IPS-18c (cell line): ENCODE measurements around the gene COL4A1.

Experiments used
- H3K4me3 ChIP-seq: 2 replicates; pipeline ENCODE4 v1.7.0; 2013; ENCODE audit warnings: low read depth, mild to moderate bottlenecking, low read length, moderate library complexity; ENCODE audit not compliant: insufficient read depth
- H3K9me3 ChIP-seq: one replicate; pipeline ENCODE4 v1.6.1; 2013; ENCODE audit warnings: mild to moderate bottlenecking, low read length, moderate library complexity; ENCODE audit not compliant: control insufficient read depth, insufficient read depth

COL4A1 gene

GRCh38 chr13:110305544-110305943, 1.4 kb downstream of the COL4A1 start:
- no peak overlapping the region for H3K4me3 ChIP-seq
- no peaks in the 10 kb centered on the region for H3K9me3 ChIP-seq

DNA sequence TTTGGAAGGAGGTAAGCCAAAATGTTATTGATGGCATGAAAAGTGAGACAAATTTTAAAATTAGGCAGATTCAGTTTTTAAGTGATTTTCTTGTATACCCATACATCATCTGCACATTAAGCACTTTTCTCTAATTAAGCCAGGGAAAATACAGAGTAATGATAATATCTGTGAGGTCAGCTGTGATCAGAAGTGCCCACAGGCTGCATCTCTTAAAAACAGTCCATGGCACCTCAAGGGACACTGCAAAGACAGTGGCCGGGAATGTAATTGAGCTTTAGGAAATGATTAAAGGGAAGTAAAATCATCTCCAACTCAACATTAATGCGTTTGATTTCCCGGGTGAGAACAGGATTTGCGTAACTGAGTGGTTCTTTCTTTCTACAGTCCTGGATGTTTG, 2.0 kb downstream of the COL4A1 start:
- Histone ChIP-seq H3K4me3 (no peak overlapping the region), H3K9me3 (no peaks in the 10 kb centered on the region)

DNA sequence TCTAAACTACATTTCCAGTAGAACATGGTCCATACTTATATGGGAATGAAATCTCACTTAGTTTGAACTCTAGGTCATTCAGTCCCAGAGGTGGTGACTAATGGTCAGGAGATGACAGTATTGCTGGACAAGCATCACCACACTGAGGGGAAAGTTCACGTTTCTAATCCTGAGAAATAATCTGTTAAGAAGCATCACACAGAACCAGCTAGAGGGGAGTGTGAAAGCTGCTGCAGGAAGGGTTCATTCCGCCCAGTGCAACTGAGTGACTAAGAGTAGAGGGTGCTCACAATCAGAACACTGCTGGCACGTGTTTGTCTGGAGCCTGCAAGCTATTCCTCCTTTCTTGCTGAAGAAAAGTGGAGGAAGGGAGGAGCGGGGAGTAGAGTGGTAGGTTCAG, 2.7 kb downstream of the COL4A1 start:
- Histone ChIP-seq H3K9me3 (no peaks in the 10 kb centered on the region), H3K4me3 (no peak overlapping the region)

- Histone ChIP-seq H3K4me3 (no peak overlapping the region), H3K9me3 (no peaks in the 10 kb centered on the region)
Measured at GRCh38 chr13:110303644-110304043, 3.3 kb downstream of the COL4A1 start.

- H3K9me3 ChIP-seq, result no peaks in the 10 kb centered on the region
- no peak overlapping the region for H3K4me3 ChIP-seq
Measured at GRCh38 chr13:110302997-110303396, 4.0 kb downstream of the COL4A1 start.

GRCh38 chr13:110301606-110302553, 5.1 kb downstream of the COL4A1 start:
- Histone ChIP-seq H3K4me3 (no peak overlapping the region), H3K9me3 (no peaks in the 10 kb centered on the region)

- Histone ChIP-seq H3K4me3 (no peak overlapping the region), H3K9me3 (no peaks in the 10 kb centered on the region)
Measured at GRCh38 chr13:110301083-110301482, 5.9 kb downstream of the COL4A1 start.

- H3K4me3 ChIP-seq, result no peak overlapping the region
- H3K9me3 ChIP-seq, result no peaks in the 10 kb centered on the region
Measured at GRCh38 chr13:110300090-110300815, 6.7 kb downstream of the COL4A1 start.

- Histone ChIP-seq H3K4me3 (no peak overlapping the region), H3K9me3 (no peaks in the 10 kb centered on the region)
Measured at GRCh38 chr13:110299283-110299840, 7.6 kb downstream of the COL4A1 start.

GRCh38 chr13:110298505-110299282, 8.3 kb downstream of the COL4A1 start:
- no peak overlapping the region for H3K4me3 ChIP-seq
- H3K9me3 ChIP-seq, result no peaks in the 10 kb centered on the region

DNA sequence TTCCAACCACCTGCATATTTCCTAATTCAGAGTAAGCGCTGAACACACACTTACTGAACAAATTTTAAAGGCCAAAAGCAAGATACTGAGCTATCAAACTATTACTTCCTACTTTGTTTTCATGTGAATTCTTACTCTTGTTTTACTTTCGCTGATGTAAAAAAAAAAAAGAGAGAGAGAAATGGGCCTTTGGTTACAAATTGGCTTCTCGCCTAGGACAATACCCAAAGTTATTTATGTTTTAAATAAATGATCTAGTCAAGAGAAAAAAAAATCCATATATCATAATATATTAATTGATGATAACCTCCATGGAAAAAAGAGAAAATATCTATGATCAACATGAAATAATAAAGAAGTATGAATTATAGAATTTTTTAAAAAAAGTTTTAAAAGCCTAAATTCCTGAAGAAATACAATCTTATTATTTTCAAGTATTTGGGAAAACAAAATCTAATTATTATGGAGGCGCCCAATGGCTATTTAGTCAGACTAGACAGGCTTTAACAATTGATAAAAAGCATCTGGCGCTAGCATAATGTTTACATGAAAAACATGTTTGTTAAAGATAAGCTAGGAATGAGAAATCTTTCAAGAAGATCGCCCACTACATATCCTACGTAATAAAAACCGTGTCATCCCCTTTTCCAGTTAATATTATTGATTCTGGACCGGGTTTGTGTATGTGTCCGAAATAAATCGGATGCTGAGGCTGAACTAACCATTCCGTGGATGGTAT, 9.0 kb downstream of the COL4A1 start:
- no peaks in the 10 kb centered on the region for H3K9me3 ChIP-seq
- no peak overlapping the region for H3K4me3 ChIP-seq

GRCh38 chr13:110297011-110297410, 9.9 kb downstream of the COL4A1 start:
- Histone ChIP-seq H3K9me3 (no peaks in the 10 kb centered on the region), H3K4me3 (no peak overlapping the region)

DNA sequence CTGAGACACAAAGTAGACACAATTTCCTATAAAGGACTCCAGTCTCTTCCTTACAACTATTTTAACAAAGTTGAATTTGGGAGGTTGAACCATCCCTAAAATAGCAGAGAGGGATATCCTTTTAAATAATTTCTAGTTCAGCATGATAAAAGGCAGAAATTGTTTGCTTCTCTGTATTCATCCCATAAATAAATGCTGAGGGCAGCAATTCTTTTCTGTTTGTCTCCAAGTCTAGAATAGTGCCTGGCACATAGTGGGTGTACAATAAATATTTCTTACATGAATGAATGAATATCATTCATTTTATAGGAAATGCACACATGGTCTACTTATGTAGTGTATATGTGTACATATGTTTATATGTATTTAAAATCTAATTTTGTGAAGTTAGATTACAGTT, 12.3 kb downstream of the COL4A1 start:
- Histone ChIP-seq H3K4me3 (no peak overlapping the region), H3K9me3 (no peaks in the 10 kb centered on the region)

DNA sequence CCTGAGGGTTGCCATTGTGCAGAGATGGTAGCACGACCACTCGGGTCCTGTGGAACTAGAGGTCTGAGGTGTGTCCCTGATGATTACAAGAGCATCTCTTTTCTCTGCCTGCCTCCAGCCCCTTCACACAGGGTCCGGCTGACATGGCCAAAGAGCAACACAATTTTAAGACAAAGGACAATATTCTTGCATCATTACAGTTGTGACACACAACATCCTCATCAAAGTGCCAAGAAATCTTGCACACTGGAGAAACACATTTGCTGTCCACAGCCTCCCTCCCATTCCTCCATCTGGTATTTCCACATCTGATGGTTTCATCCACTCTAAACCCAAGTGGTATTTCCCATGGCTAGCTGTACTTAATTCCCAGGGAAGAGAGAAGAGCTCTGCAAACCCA, 12.8 kb downstream of the COL4A1 start:
- Histone ChIP-seq H3K4me3 (no peak overlapping the region), H3K9me3 (no peaks in the 10 kb centered on the region)

- Histone ChIP-seq H3K4me3 (no peak overlapping the region), H3K9me3 (no peaks in the 10 kb centered on the region)
Measured at GRCh38 chr13:110293649-110294048, 13.3 kb downstream of the COL4A1 start.

DNA sequence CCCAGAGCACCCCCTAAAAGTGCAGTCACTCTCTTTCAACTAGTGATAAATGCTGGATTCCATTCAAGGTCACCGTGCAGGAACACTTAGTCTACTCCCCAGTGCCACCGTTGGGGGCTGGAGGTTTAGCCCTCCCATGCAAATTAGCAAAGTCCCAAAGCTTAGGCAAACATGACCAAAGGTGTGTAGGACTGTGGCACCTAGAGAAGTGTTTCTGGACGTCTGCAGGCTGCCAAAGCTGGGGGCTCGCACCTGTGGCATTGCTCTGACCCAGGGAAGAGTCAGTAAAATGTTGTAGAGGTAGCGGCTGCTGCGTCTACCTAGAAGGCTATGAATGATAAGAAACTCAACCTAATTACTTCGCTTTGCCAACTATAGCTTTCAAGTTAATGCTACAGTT, 13.9 kb downstream of the COL4A1 start:
- no peaks in the 10 kb centered on the region for H3K9me3 ChIP-seq
- H3K4me3 ChIP-seq, result no peak overlapping the region

- Histone ChIP-seq H3K4me3 (no peak overlapping the region), H3K9me3 (no peaks in the 10 kb centered on the region)
Measured at GRCh38 chr13:110291286-110291685, 15.7 kb downstream of the COL4A1 start.
